Measurements from ENCODE around the gene IL20RB.

- TF ChIP-seq ZNF311 (tag by site-specific recombination; IDR thresholded peaks at IDR 0.05; ENCODE audit: borderline replicate concordance) = no peak
- TF ChIP-seq ZNF664 (tag by site-specific recombination; IDR thresholded peaks at IDR 0.05) = no peak
- TF ChIP-seq ZNF558 (tag by site-specific recombination; IDR thresholded peaks at IDR 0.05) = no peak
- no peak for TF ChIP-seq ZNF274 (IDR thresholded peaks at IDR 0.05; ENCODE audit: low read length)
- TF ChIP-seq ZNF274 (tag by site-specific recombination; IDR thresholded peaks at IDR 0.05; ENCODE audit: borderline replicate concordance) = no peak
Observed at GRCh38 chr3:137020888-137021287, 63.1 kb downstream of the IL20RB start.

Data from HEK293 (cell line).